ENCODE measurements around the gene PLCB3. TPM values are rescaled to one million over a fixed set of nuclear protein-coding genes. Genes with fewer than 3 reads are reported as not detected.

PLCB3 gene
- total and polyA plus RNA-seq, 4 donors: 12.7 to 16.9 (median 14.5) TPM

DNA sequence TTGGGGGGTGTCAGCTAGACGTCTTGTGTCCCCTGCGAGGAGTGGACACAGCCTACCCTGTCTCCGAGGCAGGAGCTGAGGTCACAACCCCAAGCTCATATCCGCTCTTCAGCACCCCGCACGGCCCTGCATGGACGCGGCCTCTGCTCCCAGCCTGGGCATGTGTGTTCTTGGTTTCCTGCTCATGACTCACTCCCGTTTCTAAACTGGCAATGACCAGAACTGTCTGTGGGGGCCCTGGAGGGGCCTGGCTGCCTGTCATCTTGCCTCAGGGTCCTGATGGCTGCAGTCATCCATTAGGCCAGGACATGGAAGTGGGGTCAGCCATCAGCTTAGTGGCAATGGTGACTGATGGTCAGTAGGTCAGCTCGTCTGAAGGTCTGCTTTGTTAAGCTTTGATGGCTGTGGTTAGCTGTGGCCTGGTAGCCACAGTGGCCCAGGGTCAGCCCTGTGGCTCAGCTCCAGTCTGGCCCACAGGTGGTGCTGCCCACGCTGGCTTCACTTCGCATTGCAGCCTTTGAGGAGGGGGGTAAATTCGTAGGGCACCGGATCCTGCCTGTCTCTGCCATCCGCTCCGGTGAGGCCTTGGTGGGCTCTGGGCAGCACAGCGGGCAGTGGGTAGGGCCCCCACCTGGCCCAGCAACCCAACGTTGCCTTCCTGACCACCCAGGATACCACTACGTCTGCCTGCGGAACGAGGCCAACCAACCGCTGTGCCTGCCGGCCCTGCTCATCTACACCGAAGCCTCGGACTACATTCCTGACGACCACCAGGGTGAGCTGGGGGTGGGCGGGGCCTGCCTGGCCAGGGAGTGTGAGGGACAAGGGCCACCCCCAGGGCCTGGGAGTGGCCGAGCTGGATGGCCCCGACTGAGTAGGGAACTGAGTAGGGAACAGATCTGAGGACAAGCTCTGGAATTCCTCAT lies 12.0 kb downstream of the PLCB3 start:
- H3K27ac ChIP-seq (ENCODE audit: low read depth, low read length): no peak overlapping the region

DNA sequence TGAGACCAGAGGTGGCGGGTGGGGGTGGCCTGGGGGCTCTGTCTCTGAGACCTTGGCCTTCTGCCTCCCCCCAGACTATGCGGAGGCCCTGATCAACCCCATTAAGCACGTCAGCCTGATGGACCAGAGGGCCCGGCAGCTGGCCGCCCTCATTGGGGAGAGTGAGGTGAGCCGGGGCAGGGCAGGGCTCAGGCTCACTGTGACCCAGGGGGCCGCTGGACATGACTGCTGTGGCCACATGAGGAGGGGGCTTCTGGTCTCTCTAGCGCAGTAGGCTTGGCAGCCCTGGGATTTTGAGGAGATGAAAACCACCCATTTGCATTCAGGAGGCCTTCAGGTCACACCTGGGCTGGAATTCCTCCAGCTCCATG lies 12.6 kb downstream of the PLCB3 start:
- H3K4me1 ChIP-seq (ENCODE audit: control insufficient read depth, insufficient read depth, low read length): peaks cover 20% of the 10 kb centered on the region
- H3K9me3 ChIP-seq (ENCODE audit: control insufficient read depth, insufficient read depth, low read length): no peaks in the 10 kb centered on the region
- H3K27me3 ChIP-seq (ENCODE audit: control insufficient read depth, insufficient read depth, low read length): no peaks in the 10 kb centered on the region
- no peak for DNase-seq (ENCODE audit: low read depth in 4 of 6, low spot score in 6 of 6)
- H3K27ac ChIP-seq (ENCODE audit: low read depth, low read length): no peak overlapping the region
- H3K36me3 ChIP-seq (ENCODE audit: control insufficient read depth, insufficient read depth, low read length): peaks cover 85% of the 10 kb centered on the region
- H3K4me3 ChIP-seq (ENCODE audit: low read depth, low read length): no peak overlapping the region
- 79% methylated on average over 7 of the region's 8 CpGs for WGBS (ENCODE audit: insufficient coverage)

More for the DNA sequence above, 12.0 kb downstream of the PLCB3 start:
- whole genome bisulfite sequencing (ENCODE audit: insufficient coverage): 75% methylated on average over 28 of the region's 29 CpGs
- H3K36me3 ChIP-seq (ENCODE audit: control insufficient read depth, insufficient read depth, low read length): peaks cover 88% of the 10 kb centered on the region
- H3K9me3 ChIP-seq (ENCODE audit: control insufficient read depth, insufficient read depth, low read length): no peaks in the 10 kb centered on the region
- DNase-seq (ENCODE audit: low read depth in 4 of 6, low spot score in 6 of 6): no peak
- no peak overlapping the region for H3K4me3 ChIP-seq (ENCODE audit: low read depth, low read length)
- peaks cover 14% of the 10 kb centered on the region for H3K4me1 ChIP-seq (ENCODE audit: control insufficient read depth, insufficient read depth, low read length)
- no peaks in the 10 kb centered on the region for H3K27me3 ChIP-seq (ENCODE audit: control insufficient read depth, insufficient read depth, low read length)

DNA sequence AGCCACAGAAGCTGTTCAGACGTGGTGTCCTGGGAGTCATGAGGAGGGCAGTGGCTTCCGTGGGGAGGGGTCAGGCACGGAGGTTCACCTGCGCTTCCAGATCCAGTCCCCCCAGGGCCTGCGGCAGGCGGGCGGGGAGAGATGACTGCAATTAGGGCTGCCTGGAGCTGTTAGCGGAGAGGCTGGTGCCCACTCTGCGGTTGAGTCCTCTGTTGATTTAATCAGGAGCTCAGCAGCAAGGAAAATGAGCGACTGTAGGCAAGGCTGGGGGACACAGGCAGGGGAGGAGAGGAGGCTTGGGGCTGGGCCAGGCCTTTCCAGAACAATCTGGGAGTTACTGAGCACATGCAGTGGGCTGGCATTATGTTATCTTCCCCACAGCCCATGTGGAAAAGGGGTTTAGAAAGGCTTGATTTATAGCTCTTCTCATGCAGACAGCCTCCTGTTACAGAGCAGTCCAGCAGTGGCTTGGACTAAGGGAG lies 13.1 kb downstream of the PLCB3 start:
- H3K4me3 ChIP-seq (ENCODE audit: low read depth, low read length): no peak overlapping the region
- 69% methylated on average over 10 of the region's 10 CpGs for WGBS (ENCODE audit: insufficient coverage)
- no peak for DNase-seq (ENCODE audit: low read depth in 4 of 6, low spot score in 6 of 6)
- H3K36me3 ChIP-seq (ENCODE audit: control insufficient read depth, insufficient read depth, low read length): peaks cover 80% of the 10 kb centered on the region
- no peaks in the 10 kb centered on the region for H3K27me3 ChIP-seq (ENCODE audit: control insufficient read depth, insufficient read depth, low read length)
- H3K9me3 ChIP-seq (ENCODE audit: control insufficient read depth, insufficient read depth, low read length): no peaks in the 10 kb centered on the region
- H3K27ac ChIP-seq (ENCODE audit: low read depth, low read length): no peak overlapping the region
- H3K4me1 ChIP-seq (ENCODE audit: control insufficient read depth, insufficient read depth, low read length): peaks cover 24% of the 10 kb centered on the region

DNA sequence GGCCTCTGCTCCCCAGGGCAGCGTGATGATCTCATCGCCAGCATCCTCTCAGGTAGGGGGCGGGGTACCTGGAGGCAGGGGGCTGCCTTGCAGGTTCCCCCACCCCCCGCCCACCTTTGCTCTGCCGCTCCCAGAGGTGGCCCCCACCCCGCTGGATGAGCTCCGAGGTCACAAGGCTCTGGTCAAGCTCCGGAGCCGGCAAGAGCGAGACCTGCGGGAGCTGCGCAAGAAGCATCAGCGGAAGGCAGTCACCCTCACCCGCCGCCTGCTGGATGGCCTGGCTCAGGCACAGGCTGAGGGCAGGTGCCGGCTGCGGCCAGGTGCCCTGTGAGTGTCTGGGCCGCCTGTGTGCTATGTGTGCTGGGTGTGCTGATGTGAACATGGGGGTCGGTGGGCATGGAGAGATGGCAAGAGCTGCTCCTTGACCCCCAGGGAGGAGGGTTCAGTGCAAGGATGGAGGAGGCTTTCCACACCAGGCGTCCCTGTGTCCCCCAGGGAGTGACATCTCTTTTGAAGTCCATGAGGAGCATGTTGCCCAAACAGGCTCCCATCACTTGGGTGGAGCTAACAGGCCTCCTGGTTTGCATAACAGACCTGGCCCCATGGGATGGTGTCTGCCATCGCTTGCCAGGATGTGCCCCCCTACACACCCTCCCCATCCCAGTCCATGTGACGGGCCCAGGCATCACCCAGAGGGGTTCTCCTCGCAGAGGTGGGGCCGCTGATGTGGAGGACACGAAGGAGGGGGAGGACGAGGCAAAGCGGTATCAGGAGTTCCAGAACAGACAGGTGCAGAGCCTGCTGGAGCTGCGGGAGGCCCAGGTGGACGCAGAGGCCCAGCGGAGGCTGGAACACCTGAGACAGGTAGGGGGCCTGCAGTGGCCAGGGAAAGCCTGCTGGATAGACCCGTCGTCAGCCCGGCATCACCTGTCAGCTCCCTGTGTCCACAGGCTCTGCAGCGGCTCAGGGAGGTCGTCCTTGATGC lies 14.1 kb downstream of the PLCB3 start:
- Histone ChIP-seq H3K27ac (ENCODE audit: low read depth, low read length) (no peak overlapping the region), H3K27me3 (ENCODE audit: control insufficient read depth, insufficient read depth, low read length) (no peaks in the 10 kb centered on the region), H3K4me1 (ENCODE audit: control insufficient read depth, insufficient read depth, low read length) (peaks cover 32% of the 10 kb centered on the region), H3K4me3 (ENCODE audit: low read depth, low read length) (no peak overlapping the region), H3K36me3 (ENCODE audit: control insufficient read depth, insufficient read depth, low read length) (peaks cover 73% of the 10 kb centered on the region), H3K9me3 (ENCODE audit: control insufficient read depth, insufficient read depth, low read length) (no peaks in the 10 kb centered on the region)
- 94% methylated on average over 35 of the region's 35 CpGs for WGBS (ENCODE audit: insufficient coverage)
- no peak for DNase-seq (ENCODE audit: low read depth in 4 of 6, low spot score in 6 of 6)

DNA sequence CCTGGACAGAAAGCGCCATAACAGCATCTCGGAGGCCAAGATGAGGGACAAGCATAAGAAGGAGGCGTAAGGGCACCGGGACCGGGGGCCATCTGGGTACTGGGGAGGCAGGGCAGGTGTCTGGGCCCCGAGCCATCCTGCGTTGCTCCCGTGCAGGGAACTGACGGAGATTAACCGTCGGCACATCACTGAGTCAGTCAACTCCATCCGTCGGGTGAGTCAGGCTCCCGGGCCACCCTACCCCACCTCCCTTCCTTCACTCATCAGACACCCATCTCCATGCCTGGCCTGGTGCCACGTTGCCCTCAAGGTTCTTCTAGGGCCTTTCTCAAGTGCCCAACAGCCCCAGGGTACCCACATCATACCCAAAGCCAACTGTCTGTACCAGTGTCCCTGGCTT lies 15.0 kb downstream of the PLCB3 start:
- Histone ChIP-seq H3K4me3 (ENCODE audit: low read depth, low read length) (no peak overlapping the region), H3K27ac (ENCODE audit: low read depth, low read length) (no peak overlapping the region), H3K9me3 (ENCODE audit: control insufficient read depth, insufficient read depth, low read length) (no peaks in the 10 kb centered on the region), H3K4me1 (ENCODE audit: control insufficient read depth, insufficient read depth, low read length) (peaks cover 36% of the 10 kb centered on the region), H3K27me3 (ENCODE audit: control insufficient read depth, insufficient read depth, low read length) (no peaks in the 10 kb centered on the region), H3K36me3 (ENCODE audit: control insufficient read depth, insufficient read depth, low read length) (peaks cover 70% of the 10 kb centered on the region)
- WGBS (ENCODE audit: insufficient coverage): 91% methylated on average over 12 of the region's 15 CpGs
- no peak for DNase-seq (ENCODE audit: low read depth in 4 of 6, low spot score in 6 of 6)

DNA sequence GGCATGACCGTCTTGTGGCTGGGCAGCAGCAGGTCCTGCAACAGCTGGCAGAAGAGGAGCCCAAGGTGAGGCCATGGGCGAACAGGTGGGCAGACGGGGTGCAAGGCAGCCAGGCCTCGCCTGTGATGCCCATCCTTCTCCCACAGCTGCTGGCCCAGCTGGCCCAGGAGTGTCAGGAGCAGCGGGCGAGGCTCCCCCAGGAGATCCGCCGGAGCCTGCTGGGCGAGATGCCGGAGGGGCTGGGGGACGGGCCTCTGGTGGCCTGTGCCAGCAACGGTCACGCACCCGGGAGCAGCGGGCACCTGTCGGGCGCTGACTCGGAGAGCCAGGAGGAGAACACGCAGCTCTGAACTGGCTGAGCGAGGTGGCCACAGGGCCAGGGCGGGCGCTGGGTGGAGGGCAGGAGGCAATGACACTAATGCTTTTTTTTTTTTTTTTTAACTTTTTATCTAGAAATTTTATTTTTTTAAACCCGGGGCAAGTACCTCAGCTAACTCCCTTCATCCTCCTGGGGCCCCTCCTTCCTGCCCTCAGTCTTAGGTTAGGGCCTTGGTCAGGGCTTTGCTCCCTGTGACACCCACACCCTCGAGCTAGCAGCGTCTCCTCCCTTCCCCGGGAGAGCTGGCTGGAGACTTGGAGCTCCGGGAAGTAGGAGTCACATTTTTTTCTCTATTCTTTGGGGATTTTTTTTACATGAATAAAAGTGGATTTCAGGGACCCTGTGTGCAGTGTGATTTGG lies 16.0 kb downstream of the PLCB3 start:
- Histone ChIP-seq H3K27me3 (ENCODE audit: control insufficient read depth, insufficient read depth, low read length) (no peaks in the 10 kb centered on the region), H3K27ac (ENCODE audit: low read depth, low read length) (no peak overlapping the region)
- WGBS (ENCODE audit: insufficient coverage): 75% methylated on average over 18 of the region's 27 CpGs

DNA sequence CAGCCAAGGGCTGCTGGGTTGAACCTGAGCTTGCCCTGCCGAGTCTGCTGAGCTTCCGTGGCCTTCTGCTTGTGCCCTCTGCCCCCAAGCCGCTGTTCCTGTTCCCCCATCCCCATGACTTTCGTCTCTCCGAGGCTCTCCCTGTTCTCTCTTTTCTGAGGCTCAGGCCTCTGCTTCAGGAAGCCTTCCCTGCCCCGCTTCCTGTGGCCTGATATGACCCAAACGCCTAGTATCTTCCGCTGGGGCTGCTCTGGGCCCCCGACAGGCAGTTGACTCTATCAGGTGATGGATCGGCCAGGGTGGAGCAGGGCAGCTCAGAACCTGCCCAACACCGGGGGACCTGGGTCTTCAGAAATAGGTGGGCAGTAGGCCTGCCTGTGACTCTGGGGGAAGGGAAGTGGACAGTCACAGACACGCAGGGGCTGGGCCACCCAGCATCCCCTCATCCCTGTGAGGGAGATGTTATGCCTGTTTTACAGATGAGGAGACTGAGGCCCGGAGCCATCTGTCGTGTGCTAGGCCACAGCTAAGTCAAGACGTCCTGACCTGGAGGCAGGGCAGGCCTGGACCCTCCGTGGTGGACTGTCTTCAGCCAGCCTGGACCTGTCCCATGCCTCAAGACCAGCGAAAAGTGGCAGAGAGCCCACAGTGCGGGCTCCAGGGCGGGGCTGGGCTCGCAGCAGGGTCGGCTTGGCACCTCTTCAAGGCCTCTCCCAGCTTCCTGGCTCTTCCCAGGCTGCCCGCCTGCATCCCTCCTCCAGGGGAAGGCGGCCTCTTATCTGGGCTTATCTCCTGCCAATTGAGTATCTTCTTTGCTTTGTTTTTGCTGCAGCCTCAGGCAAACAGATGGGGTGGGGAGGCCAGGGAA lies 16.9 kb downstream of the PLCB3 start:
- peak in 1 of 6 donors; percentile 49 for DNase-seq (ENCODE audit: low read depth in 4 of 6, low spot score in 6 of 6)
- H3K4me1 ChIP-seq (ENCODE audit: control insufficient read depth, insufficient read depth, low read length): peaks cover 50% of the 10 kb centered on the region
- WGBS (ENCODE audit: insufficient coverage): 73% methylated on average over 22 of the region's 23 CpGs
- no peaks in the 10 kb centered on the region for H3K9me3 ChIP-seq (ENCODE audit: control insufficient read depth, insufficient read depth, low read length)
- no peaks in the 10 kb centered on the region for H3K27me3 ChIP-seq (ENCODE audit: control insufficient read depth, insufficient read depth, low read length)
- H3K36me3 ChIP-seq (ENCODE audit: control insufficient read depth, insufficient read depth, low read length): peaks cover 56% of the 10 kb centered on the region
- H3K4me3 ChIP-seq (ENCODE audit: low read depth, low read length): peak overlapping the region; percentile 57
- peak overlapping the region; percentile 98 for H3K27ac ChIP-seq (ENCODE audit: low read depth, low read length)

More for the DNA sequence above, 16.0 kb downstream of the PLCB3 start:
- no peak for DNase-seq (ENCODE audit: low read depth in 4 of 6, low spot score in 6 of 6)
- Histone ChIP-seq H3K9me3 (ENCODE audit: control insufficient read depth, insufficient read depth, low read length) (no peaks in the 10 kb centered on the region), H3K4me1 (ENCODE audit: control insufficient read depth, insufficient read depth, low read length) (peaks cover 47% of the 10 kb centered on the region), H3K36me3 (ENCODE audit: control insufficient read depth, insufficient read depth, low read length) (peaks cover 64% of the 10 kb centered on the region), H3K4me3 (ENCODE audit: low read depth, low read length) (no peak overlapping the region)

DNA sequence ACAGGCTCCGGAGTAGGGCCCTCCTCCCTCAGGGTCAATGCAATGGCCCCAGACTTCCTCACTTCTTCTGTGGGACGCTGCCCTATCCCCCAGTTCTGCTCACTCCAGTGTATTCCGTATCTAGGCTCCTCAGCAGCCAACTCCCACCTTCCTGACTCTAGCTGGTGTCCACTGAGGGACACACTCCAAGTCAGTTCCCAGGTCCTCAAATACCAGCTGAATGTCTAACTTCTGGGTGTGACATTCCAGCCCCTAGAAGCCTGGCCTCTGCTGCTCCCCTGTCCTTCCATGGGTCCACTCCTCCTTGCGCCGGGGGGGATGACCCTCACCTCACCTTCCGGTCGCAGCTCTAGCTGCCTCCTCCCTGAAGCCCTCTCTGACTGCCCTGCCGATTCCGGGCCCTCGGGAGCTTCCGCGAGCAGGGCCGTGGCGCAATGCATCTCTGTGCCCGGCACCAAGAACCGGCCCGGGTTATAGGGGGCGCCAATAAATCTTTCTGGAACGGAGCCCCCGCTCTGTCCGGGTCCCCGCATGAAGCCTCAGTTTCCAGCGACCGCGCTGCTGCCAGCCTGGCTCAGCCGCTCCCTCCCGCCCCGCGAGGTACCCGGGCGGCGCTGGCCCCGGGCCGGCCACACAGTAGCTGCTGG lies 17.7 kb downstream of the PLCB3 start:
- no peak for DNase-seq (ENCODE audit: low read depth in 4 of 6, low spot score in 6 of 6)
- Histone ChIP-seq H3K36me3 (ENCODE audit: control insufficient read depth, insufficient read depth, low read length) (peaks cover 54% of the 10 kb centered on the region), H3K27me3 (ENCODE audit: control insufficient read depth, insufficient read depth, low read length) (no peaks in the 10 kb centered on the region), H3K9me3 (ENCODE audit: control insufficient read depth, insufficient read depth, low read length) (no peaks in the 10 kb centered on the region), H3K4me3 (ENCODE audit: low read depth, low read length) (peak overlapping the region; percentile 57), H3K4me1 (ENCODE audit: control insufficient read depth, insufficient read depth, low read length) (peaks cover 48% of the 10 kb centered on the region), H3K27ac (ENCODE audit: low read depth, low read length) (peak overlapping the region; percentile 98)
- 2% methylated on average over 34 of the region's 34 CpGs for WGBS (ENCODE audit: insufficient coverage)
